ENCODE measurements around the gene MAGEA11. TPM values are rescaled to one million over a fixed set of nuclear protein-coding genes. Genes with fewer than 3 reads are reported as not detected.
"Not testable (repeated sequence)": the region's sequence is repeated elsewhere in the genome, so short reads cannot be mapped to it uniquely, and the experiment has no call there.

Gene MAGEA11
- total RNA-seq, 2 experiments from 2014 or later, result not detected

DNA sequence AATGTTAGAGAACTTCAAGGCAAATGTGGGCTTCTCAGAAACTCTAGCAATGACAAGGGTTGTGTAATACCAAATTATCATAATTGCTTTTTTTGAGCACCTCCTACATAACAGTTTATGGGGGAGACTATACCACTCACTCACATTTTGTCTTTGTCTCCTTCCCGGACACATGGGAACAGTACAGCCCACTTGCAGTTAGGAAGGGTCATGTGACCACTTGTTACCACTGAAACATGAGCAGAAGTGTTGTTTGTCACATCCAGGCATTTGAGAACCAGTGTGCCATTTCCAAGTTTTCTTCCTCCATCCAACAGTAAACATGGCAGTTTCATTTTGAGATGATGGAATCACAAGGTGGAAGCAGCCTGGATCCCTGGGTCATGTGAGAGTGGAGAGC, 6.9 kb downstream of the MAGEA11 start:
- TF ChIP-seq CTCF (IDR thresholded peaks at IDR 0.05), result no peak
- Histone ChIP-seq H3K4me1 (ENCODE audit: insufficient read depth, low read length) (no peaks in the 10 kb centered on the region), H3K4me3 (ENCODE audit: low read length) (no peak overlapping the region), H3K27me3 (ENCODE audit: control insufficient read depth in 1 of 2, insufficient read depth in 2 of 2, low read length in 2 of 2) (no peaks in the 10 kb centered on the region), H3K9me3 (ENCODE audit: control insufficient read depth in 1 of 2, insufficient read depth in 1 of 2, low read length in 2 of 2) (no peaks in the 10 kb centered on the region), H3K27ac (ENCODE audit: low read depth in 1 of 2, low read length in 2 of 2) (no peak overlapping the region), H3K36me3 (ENCODE audit: insufficient read depth, low read length) (no peaks in the 10 kb centered on the region)
- no peak for DNase-seq
- Mint-ChIP-seq H3K4me3 (no peak overlapping the region), H3K9me3 (no peaks in the 10 kb centered on the region), H3K36me3 (ENCODE audit: low read depth) (no peaks in the 10 kb centered on the region), H3K27me3 (no peaks in the 10 kb centered on the region), H3K27ac (no peak overlapping the region), H3K4me1 (ENCODE audit: low read depth) (no peaks in the 10 kb centered on the region)
- ChIA-PET CTCF (no interaction called here), POLR2A (no interaction called here)
- no peak for ATAC-seq (ENCODE audit: poor library complexity)
- intact Hi-C loops (cut with DNase I, micrococcal nuclease), result no loop called here

DNA sequence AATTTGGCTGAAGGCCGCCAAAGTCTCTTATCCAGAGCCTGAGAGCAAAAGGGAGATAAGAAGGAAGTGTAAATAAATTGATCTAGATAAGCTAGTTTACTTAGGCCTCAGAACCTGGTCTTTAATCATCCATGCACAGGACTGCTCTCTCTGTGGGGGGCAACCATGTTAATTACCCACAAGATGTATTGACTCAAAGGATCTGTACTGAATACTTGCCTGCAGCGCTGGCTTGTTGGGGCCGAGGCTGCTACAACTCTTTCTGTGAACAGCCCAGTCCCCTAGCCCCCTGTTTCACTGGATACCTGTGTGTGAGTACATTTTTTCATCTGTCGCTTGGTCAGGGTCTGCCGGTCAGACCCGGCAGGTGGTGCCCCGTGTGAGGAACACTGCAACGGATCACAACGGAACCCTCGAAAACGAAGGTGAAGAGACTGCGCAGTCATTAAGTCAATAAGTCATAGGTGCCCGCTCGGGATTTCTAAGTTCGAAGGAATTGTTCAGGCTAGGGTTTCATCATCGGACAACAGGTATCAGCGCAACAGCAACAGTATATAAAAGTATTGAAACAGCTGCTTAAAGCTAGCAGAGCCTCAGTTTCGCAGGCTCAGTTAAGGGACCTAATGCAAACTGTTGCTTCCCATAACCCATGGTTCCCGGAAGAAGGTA, 8.3 kb downstream of the MAGEA11 start:
- no peak overlapping the region for H3K27ac ChIP-seq (ENCODE audit: low read depth in 1 of 2, low read length in 2 of 2)
- H3K27me3 Mint-ChIP-seq, result no peaks in the 10 kb centered on the region
- ChIA-PET CTCF (no interaction called here), POLR2A (no interaction called here)
- H3K9me3 Mint-ChIP-seq, result no peaks in the 10 kb centered on the region
- intact Hi-C loops (cut with DNase I, micrococcal nuclease), result no loop called here
- H3K4me1 ChIP-seq (ENCODE audit: insufficient read depth, low read length), result no peaks in the 10 kb centered on the region
- no peaks in the 10 kb centered on the region for H3K9me3 ChIP-seq (ENCODE audit: control insufficient read depth in 1 of 2, insufficient read depth in 1 of 2, low read length in 2 of 2)
- no peaks in the 10 kb centered on the region for H3K36me3 Mint-ChIP-seq (ENCODE audit: low read depth)
- no peak overlapping the region for H3K4me3 ChIP-seq (ENCODE audit: low read length)
- ATAC-seq (ENCODE audit: poor library complexity) (no peak), DNase-seq (no peak)
- H3K36me3 ChIP-seq (ENCODE audit: insufficient read depth, low read length), result no peaks in the 10 kb centered on the region
- no peaks in the 10 kb centered on the region for H3K4me1 Mint-ChIP-seq (ENCODE audit: low read depth)
- no peaks in the 10 kb centered on the region for H3K27me3 ChIP-seq (ENCODE audit: control insufficient read depth in 1 of 2, insufficient read depth in 2 of 2, low read length in 2 of 2)
- H3K4me3 Mint-ChIP-seq, result no peak overlapping the region
- no peak for TF ChIP-seq CTCF (IDR thresholded peaks at IDR 0.05)
- H3K27ac Mint-ChIP-seq, result no peak overlapping the region

- ATAC-seq (ENCODE audit: poor library complexity); H3K27me3 ChIP-seq (ENCODE audit: control insufficient read depth in 1 of 2, insufficient read depth in 2 of 2, low read length in 2 of 2); POLR2A ChIA-PET; H3K4me3 Mint-ChIP-seq; H3K4me1 ChIP-seq (ENCODE audit: insufficient read depth, low read length); H3K9me3 Mint-ChIP-seq; H3K36me3 ChIP-seq (ENCODE audit: insufficient read depth, low read length); H3K4me1 Mint-ChIP-seq (ENCODE audit: low read depth); H3K9me3 ChIP-seq (ENCODE audit: control insufficient read depth in 1 of 2, insufficient read depth in 1 of 2, low read length in 2 of 2); CTCF ChIA-PET; intact Hi-C loops (cut with DNase I, micrococcal nuclease); H3K27me3 Mint-ChIP-seq; DNase-seq; H3K27ac ChIP-seq (ENCODE audit: low read depth in 1 of 2, low read length in 2 of 2); H3K4me3 ChIP-seq (ENCODE audit: low read length); H3K27ac Mint-ChIP-seq; H3K36me3 Mint-ChIP-seq (ENCODE audit: low read depth): not testable (repeated sequence)
Measured at GRCh38 chrX:149721241-149721640, 9.4 kb downstream of the MAGEA11 start.

GRCh38 chrX:149721778-149722177, 9.9 kb downstream of the MAGEA11 start:
- DNase-seq (no peak), ATAC-seq (ENCODE audit: poor library complexity) (no peak)
- no peak overlapping the region for H3K27ac ChIP-seq (ENCODE audit: low read depth in 1 of 2, low read length in 2 of 2)
- H3K4me1 Mint-ChIP-seq (ENCODE audit: low read depth), result no peaks in the 10 kb centered on the region
- H3K4me3 Mint-ChIP-seq, result no peak overlapping the region
- no peaks in the 10 kb centered on the region for H3K27me3 Mint-ChIP-seq
- no peak overlapping the region for H3K4me3 ChIP-seq (ENCODE audit: low read length)
- intact Hi-C loops (cut with DNase I, micrococcal nuclease), result no loop called here
- no peaks in the 10 kb centered on the region for H3K36me3 ChIP-seq (ENCODE audit: insufficient read depth, low read length)
- H3K9me3 Mint-ChIP-seq, result no peaks in the 10 kb centered on the region
- no peaks in the 10 kb centered on the region for H3K27me3 ChIP-seq (ENCODE audit: control insufficient read depth in 1 of 2, insufficient read depth in 2 of 2, low read length in 2 of 2)
- ChIA-PET CTCF (no interaction called here), POLR2A (no interaction called here)
- H3K9me3 ChIP-seq (ENCODE audit: control insufficient read depth in 1 of 2, insufficient read depth in 1 of 2, low read length in 2 of 2), result no peaks in the 10 kb centered on the region
- no peak overlapping the region for H3K27ac Mint-ChIP-seq
- no peaks in the 10 kb centered on the region for H3K36me3 Mint-ChIP-seq (ENCODE audit: low read depth)
- no peaks in the 10 kb centered on the region for H3K4me1 ChIP-seq (ENCODE audit: insufficient read depth, low read length)
- no peak for TF ChIP-seq CTCF (IDR thresholded peaks at IDR 0.05)

- H3K27me3 Mint-ChIP-seq; H3K4me3 ChIP-seq (ENCODE audit: low read length); POLR2A ChIA-PET; H3K27ac ChIP-seq (ENCODE audit: low read depth in 1 of 2, low read length in 2 of 2); H3K27ac Mint-ChIP-seq; H3K4me1 Mint-ChIP-seq (ENCODE audit: low read depth); H3K4me3 Mint-ChIP-seq; DNase-seq; H3K27me3 ChIP-seq (ENCODE audit: control insufficient read depth in 1 of 2, insufficient read depth in 2 of 2, low read length in 2 of 2); H3K9me3 Mint-ChIP-seq; intact Hi-C loops (cut with DNase I, micrococcal nuclease); H3K36me3 ChIP-seq (ENCODE audit: insufficient read depth, low read length); ATAC-seq (ENCODE audit: poor library complexity); H3K9me3 ChIP-seq (ENCODE audit: control insufficient read depth in 1 of 2, insufficient read depth in 1 of 2, low read length in 2 of 2); H3K36me3 Mint-ChIP-seq (ENCODE audit: low read depth); CTCF ChIA-PET; H3K4me1 ChIP-seq (ENCODE audit: insufficient read depth, low read length): not testable (repeated sequence)
Measured at GRCh38 chrX:149723583-149724118, 11.8 kb downstream of the MAGEA11 start.
